ENCODE data around the gene LIG3. TPM values are rescaled to one million over a fixed set of nuclear protein-coding genes. Genes with fewer than 3 reads are reported as not detected.
A peak's percentile ranks its signal among the peaks of the same experiment; 100 is the strongest.

The LIG3 gene
- total RNA-seq, 1 donor from 2014 or later = 44.7 TPM

DNA sequence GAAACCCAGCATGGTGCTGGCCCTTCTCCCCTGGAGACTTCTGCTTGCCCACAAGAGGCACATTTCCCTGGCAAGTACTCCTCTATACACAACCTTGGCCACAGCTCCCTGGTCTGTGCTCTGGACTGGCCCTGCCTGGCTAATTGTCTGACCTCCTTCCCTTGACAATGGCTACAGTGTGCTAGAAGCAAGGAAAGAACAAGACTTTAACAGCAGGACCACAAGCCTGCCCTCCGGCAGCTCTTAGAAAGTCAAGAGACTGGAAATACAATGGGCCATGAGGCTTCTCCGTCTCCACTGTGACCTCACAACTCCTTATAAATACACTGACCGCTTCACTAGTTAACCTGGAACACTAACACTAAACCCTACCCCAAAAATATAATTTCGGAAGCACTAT is 36.7 kb downstream of the LIG3 start:
- TF ChIP-seq, protein P1, sequence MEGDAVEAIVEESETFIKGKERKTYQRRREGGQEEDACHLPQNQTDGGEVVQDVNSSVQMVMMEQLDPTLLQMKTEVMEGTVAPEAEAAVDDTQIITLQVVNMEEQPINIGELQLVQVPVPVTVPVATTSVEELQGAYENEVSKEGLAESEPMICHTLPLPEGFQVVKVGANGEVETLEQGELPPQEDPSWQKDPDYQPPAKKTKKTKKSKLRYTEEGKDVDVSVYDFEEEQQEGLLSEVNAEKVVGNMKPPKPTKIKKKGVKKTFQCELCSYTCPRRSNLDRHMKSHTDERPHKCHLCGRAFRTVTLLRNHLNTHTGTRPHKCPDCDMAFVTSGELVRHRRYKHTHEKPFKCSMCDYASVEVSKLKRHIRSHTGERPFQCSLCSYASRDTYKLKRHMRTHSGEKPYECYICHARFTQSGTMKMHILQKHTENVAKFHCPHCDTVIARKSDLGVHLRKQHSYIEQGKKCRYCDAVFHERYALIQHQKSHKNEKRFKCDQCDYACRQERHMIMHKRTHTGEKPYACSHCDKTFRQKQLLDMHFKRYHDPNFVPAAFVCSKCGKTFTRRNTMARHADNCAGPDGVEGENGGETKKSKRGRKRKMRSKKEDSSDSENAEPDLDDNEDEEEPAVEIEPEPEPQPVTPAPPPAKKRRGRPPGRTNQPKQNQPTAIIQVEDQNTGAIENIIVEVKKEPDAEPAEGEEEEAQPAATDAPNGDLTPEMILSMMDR (IDR thresholded peaks at IDR 0.05) = no peak
- Mint-ChIP-seq H3K27me3 (ENCODE audit: unreplicated experiment) (no peaks in the 10 kb centered on the region), H3K9me3 (ENCODE audit: unreplicated experiment) (no peaks in the 10 kb centered on the region), H3K4me1 (ENCODE audit: unreplicated experiment) (peaks cover 12% of the 10 kb centered on the region), H3K27ac (ENCODE audit: unreplicated experiment) (no peak overlapping the region), H3K36me3 (ENCODE audit: unreplicated experiment) (peaks cover 30% of the 10 kb centered on the region), H3K4me3 (ENCODE audit: unreplicated experiment) (no peak overlapping the region)
- no peak for DNase-seq (ENCODE audit: extremely low spot score, unreplicated experiment)

DNA sequence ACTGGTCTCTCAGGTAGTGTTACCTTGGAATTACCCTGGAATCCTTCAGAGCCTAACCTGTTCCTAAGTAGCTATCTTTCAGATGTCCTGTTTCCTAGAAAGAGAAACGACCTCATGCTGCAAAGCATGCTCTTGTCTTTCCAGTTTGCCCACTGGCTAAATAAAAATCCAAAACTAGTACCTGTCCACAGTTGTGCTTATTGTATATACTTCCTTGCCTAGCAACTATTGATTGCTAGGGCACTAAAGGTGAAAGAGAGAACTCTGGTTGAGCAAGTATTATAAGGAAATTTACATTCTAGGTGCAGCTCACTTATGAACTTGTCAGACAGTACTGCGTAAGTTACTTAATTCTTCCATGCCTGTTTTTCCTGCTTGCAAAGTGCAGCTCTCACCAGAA is 38.5 kb downstream of the LIG3 start:
- TF ChIP-seq, protein P1 (IDR thresholded peaks at IDR 0.05) = no peak
- H3K4me3 Mint-ChIP-seq (ENCODE audit: unreplicated experiment) = no peak overlapping the region
- H3K4me1 Mint-ChIP-seq (ENCODE audit: unreplicated experiment) = peaks cover 30% of the 10 kb centered on the region

GRCh38 chr17:35019386-35020179 is 39.3 kb downstream of the LIG3 start:
- TF ChIP-seq, protein P1 (IDR thresholded peaks at IDR 0.05) = no peak
- Mint-ChIP-seq H3K36me3 (ENCODE audit: unreplicated experiment) (peaks cover 30% of the 10 kb centered on the region), H3K27me3 (ENCODE audit: unreplicated experiment) (no peaks in the 10 kb centered on the region), H3K9me3 (ENCODE audit: unreplicated experiment) (no peaks in the 10 kb centered on the region), H3K27ac (ENCODE audit: unreplicated experiment) (no peak overlapping the region), H3K4me1 (ENCODE audit: unreplicated experiment) (peaks cover 31% of the 10 kb centered on the region), H3K4me3 (ENCODE audit: unreplicated experiment) (no peak overlapping the region)
- no peak for DNase-seq (ENCODE audit: extremely low spot score, unreplicated experiment)

More for the DNA sequence above, 38.5 kb downstream of the LIG3 start:
- no peaks in the 10 kb centered on the region for H3K9me3 Mint-ChIP-seq (ENCODE audit: unreplicated experiment)
- no peak for DNase-seq (ENCODE audit: extremely low spot score, unreplicated experiment)
- H3K27ac Mint-ChIP-seq (ENCODE audit: unreplicated experiment) = no peak overlapping the region
- peaks cover 30% of the 10 kb centered on the region for H3K36me3 Mint-ChIP-seq (ENCODE audit: unreplicated experiment)
- H3K27me3 Mint-ChIP-seq (ENCODE audit: unreplicated experiment) = no peaks in the 10 kb centered on the region

DNA sequence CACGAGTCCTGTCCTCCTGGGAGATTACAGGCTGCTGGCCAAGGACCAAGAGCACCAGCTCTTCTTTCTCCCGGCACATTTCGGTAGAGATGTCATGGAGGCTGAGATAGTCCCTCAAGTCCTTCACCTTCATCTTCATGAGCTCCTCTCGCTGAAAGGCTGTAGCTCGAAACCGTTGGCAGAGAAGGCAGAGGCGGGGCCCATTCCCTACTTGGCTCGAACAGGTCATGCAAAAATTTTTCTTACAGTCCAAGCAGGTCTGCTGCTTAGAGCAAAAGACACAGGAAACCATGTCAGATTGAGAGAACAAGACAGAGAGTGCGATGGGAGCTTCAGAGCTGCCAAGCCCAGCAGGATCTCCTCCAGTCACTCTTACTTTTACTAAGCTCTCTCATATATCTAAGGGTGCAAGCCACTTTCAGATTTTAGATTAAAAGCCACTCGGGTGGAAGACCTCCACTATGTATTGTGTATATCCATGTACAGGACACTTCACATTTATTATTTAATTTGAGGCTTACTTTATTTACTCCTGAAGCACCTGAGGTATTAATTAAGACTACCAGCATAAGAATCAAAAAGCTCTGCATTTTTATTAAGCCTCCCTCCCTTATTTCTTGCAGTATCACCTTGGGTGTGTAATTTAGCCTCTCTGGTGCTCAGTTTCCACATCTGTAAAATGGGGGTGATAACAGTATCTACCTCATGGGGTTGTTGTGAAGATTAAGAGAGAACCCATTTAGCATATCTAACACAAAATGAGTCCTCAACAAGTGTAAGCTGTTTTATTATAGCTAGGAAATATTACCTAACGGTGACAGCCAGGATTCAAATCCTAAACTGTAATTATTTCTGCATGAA is 41.4 kb downstream of the LIG3 start:
- no peak for DNase-seq (ENCODE audit: extremely low spot score, unreplicated experiment)
- TF ChIP-seq, protein P1 (IDR thresholded peaks at IDR 0.05) = no peak
- Mint-ChIP-seq H3K4me3 (ENCODE audit: unreplicated experiment) (no peak overlapping the region), H3K9me3 (ENCODE audit: unreplicated experiment) (no peaks in the 10 kb centered on the region), H3K27ac (ENCODE audit: unreplicated experiment) (peak overlapping the region; percentile 96), H3K4me1 (ENCODE audit: unreplicated experiment) (peaks cover 31% of the 10 kb centered on the region), H3K27me3 (ENCODE audit: unreplicated experiment) (no peaks in the 10 kb centered on the region), H3K36me3 (ENCODE audit: unreplicated experiment) (peaks cover 24% of the 10 kb centered on the region)
